Keratinocyte (primary cell): ENCODE results near the gene ITGBL1. TPM values are rescaled to one million over a fixed set of nuclear protein-coding genes. Genes with fewer than 3 reads are reported as not detected.

ENCODE experiments used
- DNase-seq: peaks from one replicate; pipeline ENCODE4 v3.0.0-alpha.2; 2011; ENCODE audit warnings: low read depth, missing footprints, low spot score
- FAIRE-seq: peaks from 2 replicates; lab custom pipeline; 2011; peaks lifted over from hg19 to GRCh38; lab: Jason Lieb, UNC
- H2AFZ ChIP-seq: 2 replicates; pipeline ENCODE4 v1.6.0; 2012; ENCODE audit warnings: low read length, control low read depth, inconsistent platforms; ENCODE audit not compliant: control insufficient read depth
- H3K27ac ChIP-seq: 2 replicates; pipeline ENCODE4 v1.5.1; 2011; ENCODE audit warnings: low read length; ENCODE audit not compliant: control insufficient read depth, insufficient read depth
- H3K27me3 ChIP-seq: 3 replicates; pipeline ENCODE4 v1.6.0; 2011; ENCODE audit warnings: low read length; ENCODE audit not compliant: control insufficient read depth, insufficient read depth; ENCODE audit errors: extremely low read depth
- H3K36me3 ChIP-seq, 2 experiments: 2 replicates in 1 of 2; 3 replicates in 1 of 2; pipeline ENCODE4 v1.5.1; 2011; ENCODE audit warnings: low read length in 2 of 2, mild to moderate bottlenecking in 1 of 2; ENCODE audit not compliant: control insufficient read depth in 2 of 2, insufficient read depth in 2 of 2; ENCODE audit errors: extremely low read depth in 1 of 2
- H3K4me1 ChIP-seq: 3 replicates; pipeline ENCODE4 v1.5.1; 2011; ENCODE audit warnings: low read length; ENCODE audit not compliant: control insufficient read depth, insufficient read depth; ENCODE audit errors: extremely low read depth
- H3K4me2 ChIP-seq: 3 replicates; pipeline ENCODE4 v1.6.0; 2011; ENCODE audit warnings: low read depth, low read length; ENCODE audit not compliant: control insufficient read depth, insufficient read depth; ENCODE audit errors: extremely low read depth
- H3K4me3 ChIP-seq, 3 experiments: fragments of 200-600 bp in 1 of 3; sonication (generic) in 1 of 3; 2 replicates in 2 of 3; 3 replicates in 1 of 3; pipeline ENCODE4 v1.5.1; 2011 to 2016; ENCODE audit warnings: low read length in 3 of 3, mild to moderate bottlenecking in 3 of 3, control low read depth in 2 of 3, inconsistent platforms in 1 of 3, low read depth in 1 of 3, mixed read lengths in 1 of 3, mixed run types in 1 of 3, moderate library complexity in 1 of 3; ENCODE audit not compliant: control insufficient read depth in 2 of 3, insufficient read depth in 2 of 3; ENCODE audit errors: extremely low read depth in 1 of 3
- H3K79me2 ChIP-seq: 2 replicates; pipeline ENCODE4 v1.6.0; 2012; ENCODE audit warnings: low read length; ENCODE audit not compliant: control insufficient read depth, insufficient read depth
- H3K9ac ChIP-seq: 3 replicates; pipeline ENCODE4 v1.6.0; 2011; ENCODE audit warnings: low read length; ENCODE audit not compliant: control insufficient read depth, insufficient read depth; ENCODE audit errors: extremely low read depth
- H3K9me1 ChIP-seq: 3 replicates; pipeline ENCODE4 v1.6.0; 2011; ENCODE audit warnings: low read length; ENCODE audit not compliant: control insufficient read depth, insufficient read depth; ENCODE audit errors: extremely low read depth
- H3K9me3 ChIP-seq: 2 replicates; pipeline ENCODE4 v1.5.1; 2012; ENCODE audit warnings: low read depth, low read length; ENCODE audit not compliant: control insufficient read depth
- H4K20me1 ChIP-seq: 3 replicates; pipeline ENCODE4 v1.6.0; 2011; ENCODE audit warnings: low read length; ENCODE audit not compliant: control insufficient read depth, insufficient read depth; ENCODE audit errors: extremely low read depth
- EZH2 ChIP-seq: IDR thresholded peaks from one replicate; pipeline ENCODE4 v1.6.1; 2012; ENCODE audit warnings: inconsistent platforms, mild to moderate bottlenecking, low read length, moderate library complexity
- dilution Hi-C: fragments of 300-500 bp; cut with MboI; formaldehyde crosslinking; loops from one replicate; pipeline ENCODE4 v1.7.0; 2020; ENCODE audit warnings: low sequenced_read_pairs; ENCODE audit not compliant: extremely low pct_ligation_motif_present
- polyA plus RNA-seq, 5 experiments: library from polyadenylated mRNA; depleted of rRNA in 3 of 5; stranded (reverse) in 3 of 5; stranded (forward) in 1 of 5; unstranded in 1 of 5; fragments of >200 nt; gene quantifications; 1 replicate in 1 of 5; 2 replicates in 3 of 5; 3 replicates in 1 of 5; pipeline versions ENCODE4 v1.2.1 to v1.2.3, GENCODE V29; 2011 to 2012; ENCODE audit warnings: missing spikeins in 2 of 5, low read depth in 1 of 5, low replicate concordance in 1 of 5
- TF ChIP-seq, protein P1 (sequence below), 3 experiments: IDR thresholded peaks in 1 of 3; conservative IDR thresholded peaks in 1 of 3; optimal IDR thresholded peaks in 1 of 3; 2 replicates in 2 of 3; 3 replicates in 1 of 3; pipeline versions ENCODE3 to v1.5.1; 2011; ENCODE audit warnings: low read length in 3 of 3, mild to moderate bottlenecking in 3 of 3, moderate library complexity in 2 of 3, control low read depth in 1 of 3, inconsistent platforms in 1 of 3; ENCODE audit not compliant: insufficient read depth in 2 of 3; ENCODE audit errors: extremely low read depth in 1 of 3

ITGBL1 gene
- polyA plus RNA-seq, 1 donor (not counting 4 experiments of a cell fraction or from before 2014, with no cell fraction given), result 2.1 TPM

GRCh38 chr13:101492251-101492910, 39.9 kb downstream of the ITGBL1 start:
- FAIRE-seq (no peak), DNase-seq (no peak)
- Histone ChIP-seq H3K79me2 (no peaks in the 10 kb centered on the region), H3K9ac (no peak overlapping the region), H3K27me3 (no peaks in the 10 kb centered on the region), H3K4me3 (no peak overlapping the region), H3K27ac (no peak overlapping the region), H3K4me2 (no peak overlapping the region), H3K9me3 (no peaks in the 10 kb centered on the region), H3K9me1 (no peaks in the 10 kb centered on the region), H2AFZ (no peak overlapping the region), H3K36me3 (no peaks in the 10 kb centered on the region), H4K20me1 (no peaks in the 10 kb centered on the region), H3K4me1 (peaks cover 10% of the 10 kb centered on the region)
- dilution Hi-C loops, result no loop called here
- TF ChIP-seq EZH2, result no peak
- TF ChIP-seq, protein P1, sequence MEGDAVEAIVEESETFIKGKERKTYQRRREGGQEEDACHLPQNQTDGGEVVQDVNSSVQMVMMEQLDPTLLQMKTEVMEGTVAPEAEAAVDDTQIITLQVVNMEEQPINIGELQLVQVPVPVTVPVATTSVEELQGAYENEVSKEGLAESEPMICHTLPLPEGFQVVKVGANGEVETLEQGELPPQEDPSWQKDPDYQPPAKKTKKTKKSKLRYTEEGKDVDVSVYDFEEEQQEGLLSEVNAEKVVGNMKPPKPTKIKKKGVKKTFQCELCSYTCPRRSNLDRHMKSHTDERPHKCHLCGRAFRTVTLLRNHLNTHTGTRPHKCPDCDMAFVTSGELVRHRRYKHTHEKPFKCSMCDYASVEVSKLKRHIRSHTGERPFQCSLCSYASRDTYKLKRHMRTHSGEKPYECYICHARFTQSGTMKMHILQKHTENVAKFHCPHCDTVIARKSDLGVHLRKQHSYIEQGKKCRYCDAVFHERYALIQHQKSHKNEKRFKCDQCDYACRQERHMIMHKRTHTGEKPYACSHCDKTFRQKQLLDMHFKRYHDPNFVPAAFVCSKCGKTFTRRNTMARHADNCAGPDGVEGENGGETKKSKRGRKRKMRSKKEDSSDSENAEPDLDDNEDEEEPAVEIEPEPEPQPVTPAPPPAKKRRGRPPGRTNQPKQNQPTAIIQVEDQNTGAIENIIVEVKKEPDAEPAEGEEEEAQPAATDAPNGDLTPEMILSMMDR (optimal IDR thresholded peaks at IDR 0.05 in 1 of 3, IDR thresholded peaks at IDR 0.05 in 1 of 3, conservative IDR thresholded peaks at IDR 0.05 in 1 of 3; ENCODE audit: extremely low read depth in 1 of 3, insufficient read depth in 2 of 3, low read length in 3 of 3), result no peak

DNA sequence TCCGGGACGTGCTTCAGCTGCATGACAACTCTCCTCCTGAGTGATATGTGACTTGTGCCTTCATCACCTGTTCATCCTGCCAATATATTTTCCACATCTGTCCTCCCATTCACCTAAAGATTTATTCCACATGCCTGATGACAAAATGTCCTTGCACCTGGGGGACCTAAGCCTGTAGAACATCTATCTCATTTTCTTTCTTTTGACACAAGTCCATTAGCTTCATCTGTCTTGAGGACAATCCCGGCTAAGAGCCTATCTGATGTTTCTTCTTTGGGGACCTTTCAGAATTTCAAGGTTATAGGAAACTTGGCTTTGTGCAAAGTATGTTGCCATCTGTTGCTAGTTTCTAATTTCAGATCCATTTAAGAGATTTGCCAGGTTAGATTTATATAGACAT, 41.1 kb downstream of the ITGBL1 start:
- Histone ChIP-seq H4K20me1 (no peaks in the 10 kb centered on the region), H3K9me1 (no peaks in the 10 kb centered on the region), H3K4me3 (no peak overlapping the region), H3K4me2 (no peak overlapping the region), H3K4me1 (peaks cover 7% of the 10 kb centered on the region), H3K36me3 (no peaks in the 10 kb centered on the region), H3K27ac (no peak overlapping the region), H3K27me3 (no peaks in the 10 kb centered on the region), H3K79me2 (no peaks in the 10 kb centered on the region), H2AFZ (no peak overlapping the region), H3K9me3 (no peaks in the 10 kb centered on the region), H3K9ac (no peak overlapping the region)
- DNase-seq (no peak), FAIRE-seq (no peak)
- dilution Hi-C loops, result no loop called here
- TF ChIP-seq, protein P1 (optimal IDR thresholded peaks at IDR 0.05 in 1 of 3, IDR thresholded peaks at IDR 0.05 in 1 of 3, conservative IDR thresholded peaks at IDR 0.05 in 1 of 3; ENCODE audit: extremely low read depth in 1 of 3, insufficient read depth in 2 of 3, low read length in 3 of 3), result no peak
- TF ChIP-seq EZH2, result no peak
